Loucy (cell line): ENCODE results near the gene PTGDR.

Source experiments
- H2AFZ ChIP-seq: fragments of 200-600 bp; sonication (generic); 2 replicates; pipeline ENCODE4 v1.6.0; 2016; ENCODE audit warnings: antibody characterized with exemption, mild to moderate bottlenecking, low read length, moderate library complexity
- H3F3A ChIP-seq: fragments of 200-600 bp; 2 replicates; pipeline ENCODE4 v1.6.0; 2016; ENCODE audit warnings: antibody characterized with exemption, low read depth, mild to moderate bottlenecking
- H3K27me3 ChIP-seq: fragments of 200-600 bp; sonication (generic); 2 replicates; pipeline ENCODE4 v1.6.1; 2014; ENCODE audit warnings: low read length, mild to moderate bottlenecking; ENCODE audit not compliant: insufficient read depth, poor library complexity, severe bottlenecking
- H3K36me3 ChIP-seq: fragments of 200-600 bp; sonication (generic); 2 replicates; pipeline ENCODE4 v1.6.1; 2016; ENCODE audit warnings: low read length; ENCODE audit not compliant: insufficient read depth
- H3K4me1 ChIP-seq: fragments of 200-600 bp; sonication (generic); 2 replicates; pipeline ENCODE4 v1.5.1; 2014; ENCODE audit warnings: low read length, mild to moderate bottlenecking; ENCODE audit not compliant: insufficient read depth, poor library complexity, severe bottlenecking
- H3K4me2 ChIP-seq: fragments of 200-600 bp; sonication (generic); 2 replicates; pipeline ENCODE4 v1.6.0; 2014; ENCODE audit warnings: antibody characterized with exemption, low read length, low read depth, mild to moderate bottlenecking; ENCODE audit not compliant: poor library complexity, severe bottlenecking
- H3K4me3 ChIP-seq: fragments of 200-600 bp; sonication (generic); 2 replicates; pipeline ENCODE4 v1.5.1; 2014; ENCODE audit warnings: low read length, mild to moderate bottlenecking, mixed read lengths; ENCODE audit not compliant: poor library complexity, severe bottlenecking
- H3K79me2 ChIP-seq: fragments of 200-600 bp; sonication (generic); 2 replicates; pipeline ENCODE4 v1.6.1; 2014; ENCODE audit warnings: low read length; ENCODE audit not compliant: insufficient read depth
- H3K9ac ChIP-seq: fragments of 200-600 bp; sonication (generic); 2 replicates; pipeline ENCODE4 v1.6.0; 2014; ENCODE audit warnings: mild to moderate bottlenecking, low read depth, low read length, moderate library complexity; ENCODE audit not compliant: poor library complexity, severe bottlenecking
- H3K9me2 ChIP-seq: fragments of 200-600 bp; sonication (generic); replicated peaks from 2 replicates; pipeline ENCODE4 v1.6.1; 2016; ENCODE audit warnings: low read depth, low read length, mixed read lengths
- H3K9me3 ChIP-seq: fragments of 200-600 bp; sonication (generic); 2 replicates; pipeline ENCODE4 v1.6.1; 2014; ENCODE audit warnings: mild to moderate bottlenecking, antibody characterized with exemption, low read length, low read depth; ENCODE audit not compliant: insufficient read depth
- H4K20me1 ChIP-seq: fragments of 200-600 bp; sonication (generic); 2 replicates; pipeline ENCODE4 v1.6.0; 2014; ENCODE audit warnings: antibody characterized with exemption, low read length, mild to moderate bottlenecking; ENCODE audit not compliant: insufficient read depth, poor library complexity, severe bottlenecking
- CTCF ChIP-seq: fragments of 200-600 bp; sonication (generic); conservative IDR thresholded peaks from 2 replicates; pipeline ENCODE4 v1.5.1; 2014; ENCODE audit warnings: mild to moderate bottlenecking, antibody characterized with exemption, low read length
- EZH2phosphoT487 ChIP-seq: fragments of 200-600 bp; IDR thresholded peaks from 2 replicates; pipeline ENCODE4 v1.6.1; 2018; ENCODE audit warnings: antibody characterized with exemption, mild to moderate bottlenecking, moderate library complexity, borderline replicate concordance

Gene PTGDR

GRCh38 chr14:52253503-52253902 is 14.0 kb upstream of the PTGDR start:
- peaks cover 7% of the 10 kb centered on the region; the same call in 1 of the 2 replicates for H3K9me3 ChIP-seq
- no peak for TF ChIP-seq EZH2phosphoT487
- TF ChIP-seq CTCF, result no peak
- no peak overlapping the region; the same call in 1 of the 2 replicates for H2AFZ ChIP-seq
- no peak overlapping the region for H3K9ac ChIP-seq
- peak overlapping the region; percentile 17 for H3K4me2 ChIP-seq
- peaks cover 2% of the 10 kb centered on the region; the same call in 1 of the 2 replicates for H3K36me3 ChIP-seq
- peaks cover 24% of the 10 kb centered on the region; the same call in 1 of the 2 replicates for H3K79me2 ChIP-seq
- H3K4me3 ChIP-seq, result peak overlapping the region; percentile 6
- no peaks in the 10 kb centered on the region for H4K20me1 ChIP-seq
- H3F3A ChIP-seq, result no peaks in the 10 kb centered on the region
- H3K27me3 ChIP-seq, result no peaks in the 10 kb centered on the region
- no peaks in the 10 kb centered on the region for H3K9me2 ChIP-seq
- H3K4me1 ChIP-seq, result peaks cover 21% of the 10 kb centered on the region

- peak overlapping the region; percentile 6 for H3K4me3 ChIP-seq
- peaks cover 4% of the 10 kb centered on the region; the same call in 1 of the 2 replicates for H3K9me3 ChIP-seq
- no peak overlapping the region for H3K9ac ChIP-seq
- peaks cover under 1% of the 10 kb centered on the region; the same call in 1 of the 2 replicates for H3F3A ChIP-seq
- peaks cover 24% of the 10 kb centered on the region; the same call in 1 of the 2 replicates for H3K79me2 ChIP-seq
- H2AFZ ChIP-seq, result no peak overlapping the region; the same call in 1 of the 2 replicates
- H4K20me1 ChIP-seq, result no peaks in the 10 kb centered on the region
- H3K9me2 ChIP-seq, result no peaks in the 10 kb centered on the region
- TF ChIP-seq CTCF (no peak), EZH2phosphoT487 (no peak)
- H3K36me3 ChIP-seq, result no peaks in the 10 kb centered on the region; the same call in 1 of the 2 replicates
- peaks cover 26% of the 10 kb centered on the region for H3K4me1 ChIP-seq
- H3K4me2 ChIP-seq, result peak overlapping the region; percentile 17
- H3K27me3 ChIP-seq, result no peaks in the 10 kb centered on the region
Measured at GRCh38 chr14:52254086-52254485, 13.4 kb upstream of the PTGDR start.

- H3K9ac ChIP-seq, result peak overlapping the region; percentile 82
Measured at GRCh38 chr14:52258783-52259182, 8.7 kb upstream of the PTGDR start.

More at GRCh38 chr14:52258783-52259182, 8.7 kb upstream of the PTGDR start:
- Histone ChIP-seq H3K4me2 (peak overlapping the region; percentile 81), H4K20me1 (no peaks in the 10 kb centered on the region), H3F3A (peaks cover 3% of the 10 kb centered on the region; the same call in 1 of the 2 replicates), H3K27me3 (no peaks in the 10 kb centered on the region), H3K9me2 (no peaks in the 10 kb centered on the region), H3K4me1 (peaks cover 44% of the 10 kb centered on the region), H3K79me2 (peaks cover 14% of the 10 kb centered on the region; the same call in 1 of the 2 replicates), H3K36me3 (no peaks in the 10 kb centered on the region), H3K4me3 (peak overlapping the region; percentile 74), H3K9me3 (no peaks in the 10 kb centered on the region; the same call in 1 of the 2 replicates), H2AFZ (no peak overlapping the region)
- no peak for TF ChIP-seq CTCF
- no peak for TF ChIP-seq EZH2phosphoT487
